ENCODE data around the gene WDR11.

The WDR11 gene

GRCh38 chr10:120850911-120851865 is at the start of gene WDR11:
WDR11 (plus strand) TSS chr10:120851362; CDS start chr10:120851421, 59 bp downstream.
- peak; percentile 93 for DNase-seq

DNA sequence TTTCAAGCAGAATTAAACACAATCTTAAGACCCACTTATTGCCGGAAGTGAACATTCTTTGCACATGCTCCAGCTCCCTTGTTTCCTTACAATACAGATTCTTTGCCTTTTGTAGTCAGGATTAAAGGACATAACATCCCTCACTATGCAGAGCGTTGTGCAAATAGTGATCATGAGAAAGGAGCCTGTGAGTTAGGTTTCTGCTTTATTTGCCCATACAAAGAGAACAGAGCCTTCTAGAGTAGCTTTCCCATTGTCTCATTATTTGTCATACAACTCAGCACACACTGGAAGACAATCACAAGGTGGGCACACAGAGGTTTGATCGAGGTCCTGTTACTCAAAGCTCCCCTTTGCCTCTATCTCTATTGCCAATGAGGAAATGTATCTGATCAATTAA is 48.2 kb upstream of the WDR11 start:
- DNase-seq, result no peak

DNA sequence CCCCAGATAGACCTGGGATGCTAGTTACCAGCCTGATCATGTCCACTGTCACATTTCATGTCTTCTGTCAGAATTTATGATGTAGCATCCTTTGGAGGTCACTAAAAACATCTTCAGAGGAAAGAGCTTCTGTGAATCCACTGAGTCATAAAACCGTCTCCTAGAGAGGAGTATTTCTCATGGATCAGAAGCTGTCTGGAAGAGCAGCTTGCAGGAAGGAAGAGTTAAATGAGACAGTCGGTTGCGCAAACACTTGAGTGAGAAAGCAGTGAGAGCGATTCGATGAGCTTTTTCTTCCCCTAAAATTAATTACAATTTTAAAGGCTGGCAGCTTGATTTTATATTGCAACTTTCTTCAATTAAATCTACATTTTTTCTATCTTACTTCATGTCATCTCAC is 47.2 kb upstream of the WDR11 start:
- no peak for DNase-seq

GRCh38 chr10:120805014-120805812 is 45.9 kb upstream of the WDR11 start:
- DNase-seq, result no peak

- DNase-seq, result no peak
These were observed 45.1 kb upstream of the WDR11 start for GRCh38 chr10:120806081-120806480.

DNA sequence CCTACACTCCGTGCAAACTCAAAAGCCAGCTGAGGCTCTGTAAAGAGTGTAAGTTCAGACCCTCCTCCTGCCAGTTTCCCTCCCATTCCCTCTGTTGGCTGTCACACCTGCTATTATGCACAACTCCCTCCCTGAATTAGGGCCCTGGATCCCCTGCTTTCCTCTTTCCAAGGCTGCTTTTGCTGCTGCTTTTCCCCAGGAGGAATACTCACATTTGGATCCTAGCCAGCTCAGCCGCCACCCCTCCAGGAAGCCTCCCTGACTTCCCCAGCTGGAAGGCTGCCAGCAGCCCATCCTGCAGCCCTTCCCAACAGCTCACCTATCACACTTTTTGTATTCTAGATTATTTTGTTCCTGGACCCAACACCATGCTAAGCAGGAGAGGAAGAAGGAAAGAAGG is 40.9 kb upstream of the WDR11 start:
- no peak for DNase-seq

DNA sequence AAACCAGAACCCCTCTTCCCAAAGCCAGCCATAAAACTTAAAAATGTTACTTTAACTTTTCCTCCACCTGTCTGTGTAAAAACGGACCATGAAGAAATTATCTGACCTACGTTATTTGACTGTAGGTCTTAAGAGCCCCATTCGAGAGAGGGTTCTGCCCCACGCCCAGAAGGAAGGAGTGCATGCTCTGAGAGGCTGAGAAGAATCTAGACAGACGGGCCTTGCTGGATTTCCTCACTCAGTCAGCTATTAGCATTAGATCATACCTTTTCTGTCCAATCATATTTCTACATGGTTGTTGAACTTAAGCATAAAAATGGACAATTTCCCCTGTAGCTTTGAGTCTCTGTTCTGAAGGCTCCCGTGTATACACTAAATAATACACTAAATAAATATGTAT is 38.1 kb upstream of the WDR11 start:
- no peak for DNase-seq

- DNase-seq, result no peak
These were observed 32.9 kb upstream of the WDR11 start for GRCh38 chr10:120818301-120818700.

DNA sequence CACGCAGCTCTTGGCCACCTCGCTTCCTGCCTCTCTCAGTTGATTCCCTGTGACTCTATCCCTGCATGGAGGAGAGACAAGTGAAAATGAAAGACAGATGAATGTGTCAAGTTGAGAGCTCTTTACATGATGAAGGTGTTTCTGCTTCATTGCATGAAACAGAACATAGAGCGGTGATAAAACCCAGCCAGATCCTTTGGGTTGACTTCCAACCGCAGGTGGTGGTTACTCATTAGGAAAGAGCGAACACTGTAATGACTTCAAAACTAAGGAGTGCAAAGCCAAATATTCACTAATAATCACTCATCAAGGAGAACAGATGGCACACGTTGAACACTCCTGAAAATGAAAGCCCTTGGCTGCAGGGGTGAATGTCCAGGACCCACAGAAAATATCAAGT is 31.8 kb upstream of the WDR11 start:
- no peak for DNase-seq

GRCh38 chr10:120823266-120823665 is 27.9 kb upstream of the WDR11 start:
- no peak for DNase-seq

GRCh38 chr10:120824881-120825309 is 26.3 kb upstream of the WDR11 start:
- DNase-seq, result no peak

DNA sequence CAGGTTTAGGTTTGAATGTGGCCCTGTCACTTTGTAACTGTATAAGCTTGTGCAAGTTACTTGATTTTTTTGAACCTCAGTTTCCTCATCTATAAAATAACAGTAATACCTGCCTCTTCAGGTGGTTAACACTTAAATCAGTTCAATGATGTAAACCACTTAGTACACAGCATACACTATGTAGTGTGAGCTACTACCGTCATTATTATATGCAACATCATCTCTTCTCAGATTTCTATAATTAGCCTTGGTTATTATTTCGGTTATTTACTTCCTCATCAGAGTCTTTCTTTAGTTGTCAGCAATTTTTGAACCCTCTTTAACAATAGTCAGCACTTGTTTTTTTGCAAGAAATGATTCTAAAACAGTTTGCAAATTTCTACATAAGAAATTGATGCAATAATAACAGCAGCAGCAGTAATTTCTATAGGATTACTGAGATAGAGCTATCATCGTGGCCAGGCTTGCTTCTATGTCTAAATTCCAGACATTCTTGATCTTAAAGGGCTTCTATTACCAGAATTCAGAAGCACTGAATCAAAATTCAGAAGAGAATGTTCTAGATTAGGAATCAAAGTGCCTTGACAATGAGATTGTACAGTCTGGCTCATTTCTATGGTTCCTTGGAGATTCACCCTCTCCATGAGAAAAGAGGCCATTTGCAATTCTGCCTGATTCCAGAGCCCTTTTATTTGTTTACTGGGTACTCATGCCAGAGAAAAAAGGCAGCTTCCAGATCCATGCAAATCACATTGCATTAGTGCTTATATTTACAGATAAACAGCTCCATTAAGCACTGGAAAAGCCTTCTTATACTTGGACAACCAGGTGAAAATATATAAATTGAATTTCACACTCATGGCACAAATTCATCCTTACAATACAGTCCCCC is 25.0 kb upstream of the WDR11 start:
- DNase-seq, result no peak

- no peak for DNase-seq
These were observed 23.8 kb upstream of the WDR11 start for GRCh38 chr10:120827251-120827875.

- DNase-seq, result no peak
These were observed 22.3 kb upstream of the WDR11 start for GRCh38 chr10:120828763-120829319.

- DNase-seq, result no peak
These were observed 19.1 kb upstream of the WDR11 start for GRCh38 chr10:120832106-120832505.

GRCh38 chr10:120833222-120833928 is 17.8 kb upstream of the WDR11 start:
- no peak for DNase-seq

- DNase-seq, result no peak
These were observed 15.6 kb upstream of the WDR11 start for GRCh38 chr10:120835603-120836002.

- no peak for DNase-seq
These were observed 12.2 kb upstream of the WDR11 start for GRCh38 chr10:120838941-120839340.

DNA sequence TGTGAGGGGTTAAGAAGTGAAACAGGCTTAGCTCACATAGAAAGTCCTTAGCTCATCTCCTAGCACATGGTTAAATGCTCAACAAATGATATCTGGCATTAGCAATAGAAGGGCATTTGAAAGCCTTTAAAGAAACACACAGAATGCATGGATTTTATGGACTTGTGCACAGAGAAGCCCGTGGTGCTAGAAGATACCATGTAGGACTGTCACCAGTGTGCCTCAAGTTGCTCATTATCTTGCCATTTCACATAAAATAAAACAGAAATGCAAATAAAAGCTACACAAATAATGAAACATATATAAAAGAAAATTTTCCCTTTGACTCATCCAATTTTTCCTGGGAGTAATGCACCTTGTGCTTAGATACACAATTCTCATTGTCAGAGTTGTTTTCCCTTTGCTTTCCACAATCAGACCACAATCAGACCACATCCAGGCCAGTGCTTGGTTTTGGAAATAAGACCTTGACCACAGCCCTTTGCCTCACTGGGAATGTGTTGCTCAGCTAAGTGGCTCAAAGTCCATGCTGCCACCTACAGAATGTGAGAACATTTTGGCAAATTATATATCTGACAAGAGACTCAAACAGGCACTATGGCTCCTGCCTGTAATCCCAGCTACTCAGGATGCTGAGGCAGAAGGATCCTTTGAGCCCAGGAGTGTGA is 9.5 kb upstream of the WDR11 start:
- DNase-seq, result no peak

- DNase-seq, result no peak
These were observed 3.2 kb downstream of the WDR11 start for GRCh38 chr10:120854388-120854787.
